DLD1 (cell line): ENCODE measurements around the gene ZNF213.
"Not testable (repeated sequence)": the region's sequence is repeated elsewhere in the genome, so short reads cannot be mapped to it uniquely, and the experiment has no call there.

ENCODE experiments used
- in situ Hi-C: cut with HindIII; loops from 2 replicates; pipeline ENCODE4 v1.10.0; 2017; ENCODE audit warnings: low sequenced_read_pairs

Gene ZNF213

DNA sequence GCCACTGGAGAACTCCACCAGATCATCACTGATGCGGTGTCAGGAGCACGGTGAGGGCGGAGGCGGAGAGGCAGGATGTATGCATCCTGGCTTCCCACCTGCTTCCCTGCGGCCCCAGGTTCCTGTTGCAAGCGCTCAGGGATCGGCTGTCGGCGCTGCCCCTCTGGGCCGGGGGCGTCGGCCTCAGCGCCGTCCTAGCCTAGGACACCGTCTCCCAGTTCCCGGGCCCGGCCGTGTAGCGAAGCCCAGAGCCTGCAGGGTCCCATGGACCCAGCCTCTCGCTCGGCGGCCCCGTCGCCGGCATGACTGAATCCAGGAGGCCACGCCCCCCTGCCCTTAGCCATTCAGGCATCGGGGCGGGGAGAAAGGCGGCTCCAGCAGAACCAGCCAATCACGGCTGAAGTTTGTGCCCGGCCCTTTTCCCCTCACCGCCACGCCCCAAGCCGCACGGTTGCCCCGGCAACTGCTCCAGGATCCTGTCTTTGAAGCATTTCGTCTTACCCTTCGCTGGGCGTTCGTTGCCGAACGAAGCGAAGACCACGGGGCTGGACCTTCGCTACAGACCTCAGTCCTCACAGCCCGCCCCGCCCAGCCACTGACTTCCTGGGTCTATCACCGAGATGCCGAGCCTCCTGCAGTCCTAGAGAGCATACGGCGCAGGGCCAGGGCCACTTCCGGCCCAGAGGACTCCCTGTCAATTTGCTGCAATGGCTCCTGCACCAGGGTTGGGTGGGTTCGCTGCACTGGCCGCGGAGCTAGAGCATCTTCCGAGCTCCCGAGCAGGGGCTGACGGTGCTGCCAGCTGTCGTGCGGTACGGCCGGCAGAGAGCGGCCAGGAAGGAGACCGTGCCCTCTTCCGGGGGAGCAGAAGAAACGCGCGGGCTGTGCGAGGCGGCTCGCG is 10.6 kb upstream of the ZNF213 start:
- in situ Hi-C loops, result no loop called here

DNA sequence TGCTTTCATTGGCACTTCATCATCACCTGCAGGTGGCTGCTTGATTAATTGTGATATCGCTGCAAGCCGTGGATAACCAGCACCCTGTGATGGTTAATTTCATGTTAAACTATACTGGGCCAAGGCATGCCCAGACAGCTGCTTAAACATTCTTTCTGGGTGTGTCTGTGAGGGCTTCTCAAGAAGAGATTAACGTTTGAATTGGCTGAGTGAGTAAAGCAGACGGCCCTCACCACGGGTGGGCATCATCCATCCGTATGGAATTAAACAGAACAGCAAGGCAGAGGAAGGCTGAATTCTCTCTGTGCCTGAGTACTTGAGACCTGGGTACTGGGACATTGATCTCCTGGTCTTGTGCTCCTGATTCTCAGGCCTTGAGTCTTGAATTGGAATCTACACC is 7.1 kb upstream of the ZNF213 start:
- in situ Hi-C loops, result no loop called here

DNA sequence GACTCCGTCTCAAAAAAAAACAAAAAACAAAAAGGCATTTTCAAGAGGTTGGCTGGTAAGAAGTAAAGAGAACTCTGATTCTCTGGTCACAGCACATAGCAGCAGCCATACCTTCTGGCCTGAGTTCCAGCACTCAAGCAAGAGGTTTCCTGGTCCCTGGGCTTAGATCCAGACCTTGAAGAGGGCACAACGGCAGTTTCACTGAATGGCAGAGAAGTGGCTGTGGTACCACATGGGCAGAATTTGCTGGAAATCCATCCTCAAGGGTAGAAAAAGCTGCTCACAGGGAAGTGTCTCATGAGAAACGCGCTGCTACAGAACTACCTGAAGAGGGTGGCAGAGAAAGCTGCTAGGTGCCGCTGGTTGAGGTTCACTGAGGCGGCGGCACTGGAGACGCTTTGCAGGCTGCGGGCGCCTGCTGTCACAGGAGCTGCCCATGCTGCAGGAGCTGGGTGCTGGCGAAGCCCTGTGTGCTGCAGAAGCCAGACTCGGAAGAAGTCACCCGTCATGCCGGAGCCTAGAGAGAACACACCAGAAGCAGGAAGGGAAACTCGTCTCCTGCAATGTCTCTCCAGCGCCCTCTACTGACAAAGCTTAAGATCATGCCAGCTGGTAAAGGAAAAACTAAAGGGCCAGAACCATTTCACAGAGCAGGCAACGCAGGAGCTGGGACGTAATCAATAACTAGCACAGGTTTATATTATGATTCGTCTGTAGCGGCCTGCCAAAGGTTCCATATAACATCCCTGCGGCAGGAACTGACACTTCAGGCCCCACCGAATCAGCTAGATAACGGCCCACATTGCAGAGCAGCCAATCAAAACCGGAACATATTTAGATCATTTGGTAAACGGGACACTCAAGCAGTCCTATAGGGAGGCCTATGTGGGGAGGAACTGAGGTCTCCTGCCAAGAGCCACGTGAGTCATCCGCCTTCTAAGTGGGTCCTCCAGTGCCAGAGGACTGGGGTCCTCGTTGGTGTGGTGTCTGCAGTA is 5.4 kb upstream of the ZNF213 start:
- in situ Hi-C loops, result no loop called here

DNA sequence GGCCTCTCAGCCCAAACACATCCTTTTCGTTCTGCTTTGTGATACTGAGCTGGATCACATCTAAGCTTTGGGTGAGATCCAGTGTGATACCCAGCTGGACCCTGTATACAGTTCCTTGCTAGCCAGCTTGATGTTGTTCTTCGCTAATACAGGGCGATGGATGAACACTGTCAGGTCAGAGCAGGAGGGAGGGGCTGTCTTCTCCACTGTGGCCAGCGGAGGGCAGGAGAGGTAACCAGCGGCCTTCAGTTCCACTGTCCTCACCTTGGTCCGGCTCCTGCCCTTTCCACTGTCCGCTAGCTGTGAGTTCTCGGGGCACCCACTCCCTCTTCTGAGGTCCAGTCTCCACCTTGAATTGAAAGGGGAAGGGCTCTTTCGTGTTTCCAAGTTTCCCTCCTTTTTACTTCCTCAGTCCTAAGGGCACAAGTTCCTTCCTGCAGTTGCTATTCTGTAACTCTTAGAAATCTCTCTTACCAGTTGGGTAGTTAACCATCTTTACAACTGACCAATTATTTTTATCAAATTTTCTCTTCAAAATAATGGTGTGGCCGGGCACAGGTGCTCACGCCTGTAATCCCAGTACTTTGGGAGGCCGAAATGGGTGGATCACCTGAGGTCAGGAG is 3.0 kb upstream of the ZNF213 start:
- in situ Hi-C loops, result no loop called here

DNA sequence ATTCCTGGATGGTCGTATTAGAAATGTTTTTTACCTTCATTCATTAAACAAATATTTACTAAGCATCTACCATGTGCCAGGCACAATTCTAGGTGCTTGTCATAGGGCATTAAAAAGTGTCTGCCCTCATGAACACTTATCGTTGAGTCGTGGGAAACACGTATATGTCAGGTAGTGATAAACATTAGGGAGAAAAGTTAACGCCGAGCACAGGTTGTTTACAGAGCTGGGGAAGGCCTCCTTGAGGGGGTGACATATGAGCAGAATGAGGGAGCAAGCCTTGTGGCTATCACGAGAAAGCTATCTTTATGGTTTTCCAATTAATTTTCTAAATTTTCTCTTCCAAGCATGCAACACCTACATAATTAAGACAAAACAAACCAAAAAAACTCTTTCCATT is 985 bp upstream of the ZNF213 start:
- in situ Hi-C loops, result no loop called here

DNA sequence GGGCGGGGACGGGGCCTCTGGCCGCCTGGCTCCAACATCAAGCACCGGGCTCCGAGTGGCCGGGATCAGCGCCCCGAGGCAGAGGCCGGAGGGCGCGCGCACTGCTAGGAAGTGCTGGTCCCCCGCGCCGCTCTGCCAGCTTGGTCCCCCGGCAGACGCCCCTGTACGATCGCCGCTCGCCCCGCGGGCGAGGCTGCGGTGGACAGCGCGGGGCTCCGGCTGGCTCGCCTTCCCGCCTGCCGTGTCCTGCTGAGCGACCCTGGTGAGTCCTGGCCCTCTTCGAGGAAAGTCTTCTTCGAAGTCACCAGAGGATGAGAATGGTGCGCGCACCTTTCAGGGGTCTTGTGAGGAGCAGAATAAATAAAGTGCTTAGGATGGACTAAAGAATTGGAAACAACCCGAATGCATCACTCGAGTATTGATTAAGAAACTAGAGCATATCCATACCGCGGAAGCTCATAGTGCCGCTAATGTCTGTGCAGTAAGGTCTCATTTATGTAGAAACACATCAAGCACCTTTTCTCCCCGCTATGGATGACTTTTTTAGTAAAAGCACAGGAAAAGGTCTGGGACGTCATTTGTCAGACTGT is 392 bp downstream of the ZNF213 start:
- in situ Hi-C loops, result no loop called here

DNA sequence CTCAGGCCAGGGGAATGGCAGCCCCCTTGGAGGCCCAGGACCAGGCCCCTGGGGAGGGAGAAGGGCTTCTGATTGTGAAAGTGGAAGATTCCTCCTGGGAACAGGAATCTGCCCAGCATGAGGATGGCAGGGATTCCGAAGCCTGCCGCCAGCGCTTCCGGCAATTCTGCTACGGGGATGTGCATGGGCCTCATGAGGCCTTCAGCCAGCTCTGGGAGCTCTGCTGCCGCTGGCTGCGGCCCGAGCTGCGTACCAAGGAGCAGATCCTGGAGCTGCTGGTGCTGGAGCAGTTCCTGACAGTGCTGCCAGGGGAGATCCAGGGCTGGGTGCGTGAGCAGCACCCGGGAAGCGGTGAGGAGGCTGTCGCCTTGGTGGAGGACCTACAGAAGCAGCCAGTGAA is 2.4 kb downstream of the ZNF213 start:
- in situ Hi-C loops, result no loop called here

DNA sequence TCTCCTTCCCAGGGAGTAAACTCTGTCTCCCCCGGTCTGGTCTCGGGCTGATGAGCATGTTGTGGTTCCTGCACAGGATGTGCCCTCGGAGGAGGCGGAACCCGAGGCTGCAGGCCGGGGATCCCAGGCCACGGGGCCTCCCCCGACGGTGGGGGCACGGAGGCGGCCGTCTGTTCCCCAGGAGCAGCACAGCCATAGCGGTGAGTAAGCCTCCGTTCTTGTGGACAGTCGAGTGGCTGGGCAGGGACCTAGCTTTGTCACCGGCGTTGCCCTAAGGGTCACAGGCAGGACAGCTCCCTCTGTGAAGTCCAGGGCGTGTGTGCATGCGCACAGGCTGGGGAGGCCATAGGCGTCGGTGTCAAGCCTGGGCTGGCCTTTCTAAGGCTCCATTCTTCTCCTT is 3.5 kb downstream of the ZNF213 start:
- in situ Hi-C loops, result no loop called here

DNA sequence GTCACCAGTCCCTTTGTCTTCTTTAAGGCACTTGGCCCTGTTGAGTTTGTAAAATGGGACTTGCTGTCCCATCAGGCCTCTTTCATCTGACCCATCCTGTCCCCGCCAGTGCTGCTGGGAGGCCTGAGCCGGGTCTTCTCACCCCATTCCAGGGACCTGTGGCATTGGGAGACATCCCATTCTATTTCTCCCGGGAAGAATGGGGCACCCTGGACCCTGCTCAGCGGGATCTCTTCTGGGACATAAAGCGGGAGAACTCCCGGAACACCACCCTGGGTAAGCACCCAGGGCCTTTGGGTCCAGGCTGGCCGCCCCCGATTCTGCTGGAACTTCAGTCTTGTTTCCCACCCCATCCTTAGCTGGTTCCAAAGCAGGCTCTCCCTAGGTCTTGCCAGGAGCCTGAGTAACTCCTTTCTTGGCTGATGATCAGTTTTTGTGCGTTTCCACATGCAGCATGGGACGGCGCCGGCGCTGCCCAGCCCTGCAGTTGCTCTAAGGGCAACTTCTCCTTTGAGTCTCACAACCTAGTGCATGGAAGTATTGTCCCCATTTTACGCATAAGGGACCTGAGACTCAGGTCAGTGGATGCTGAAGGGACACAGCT is 4.1 kb downstream of the ZNF213 start:
- in situ Hi-C loops, result no loop called here

DNA sequence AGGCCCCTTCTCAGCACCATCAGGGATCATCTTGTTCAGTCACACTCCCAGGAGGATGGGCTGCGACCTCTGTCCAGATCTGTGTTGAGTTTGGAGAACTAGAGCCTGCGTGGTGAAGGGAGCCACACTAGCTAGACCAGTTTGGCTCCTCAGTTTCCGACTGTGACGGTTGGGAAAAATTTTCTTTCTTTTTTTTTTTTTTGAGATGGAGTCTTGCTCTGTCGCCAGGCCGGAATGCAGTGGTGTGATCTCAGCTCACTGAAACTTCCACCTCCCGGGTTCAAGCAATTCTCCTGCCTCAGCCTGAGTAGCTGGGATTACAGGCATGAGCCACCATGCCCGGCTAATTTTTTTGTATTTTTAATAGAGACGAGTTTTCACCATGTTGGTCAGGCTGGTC is 4.7 kb downstream of the ZNF213 start:
- in situ Hi-C loops, result not testable (repeated sequence)

DNA sequence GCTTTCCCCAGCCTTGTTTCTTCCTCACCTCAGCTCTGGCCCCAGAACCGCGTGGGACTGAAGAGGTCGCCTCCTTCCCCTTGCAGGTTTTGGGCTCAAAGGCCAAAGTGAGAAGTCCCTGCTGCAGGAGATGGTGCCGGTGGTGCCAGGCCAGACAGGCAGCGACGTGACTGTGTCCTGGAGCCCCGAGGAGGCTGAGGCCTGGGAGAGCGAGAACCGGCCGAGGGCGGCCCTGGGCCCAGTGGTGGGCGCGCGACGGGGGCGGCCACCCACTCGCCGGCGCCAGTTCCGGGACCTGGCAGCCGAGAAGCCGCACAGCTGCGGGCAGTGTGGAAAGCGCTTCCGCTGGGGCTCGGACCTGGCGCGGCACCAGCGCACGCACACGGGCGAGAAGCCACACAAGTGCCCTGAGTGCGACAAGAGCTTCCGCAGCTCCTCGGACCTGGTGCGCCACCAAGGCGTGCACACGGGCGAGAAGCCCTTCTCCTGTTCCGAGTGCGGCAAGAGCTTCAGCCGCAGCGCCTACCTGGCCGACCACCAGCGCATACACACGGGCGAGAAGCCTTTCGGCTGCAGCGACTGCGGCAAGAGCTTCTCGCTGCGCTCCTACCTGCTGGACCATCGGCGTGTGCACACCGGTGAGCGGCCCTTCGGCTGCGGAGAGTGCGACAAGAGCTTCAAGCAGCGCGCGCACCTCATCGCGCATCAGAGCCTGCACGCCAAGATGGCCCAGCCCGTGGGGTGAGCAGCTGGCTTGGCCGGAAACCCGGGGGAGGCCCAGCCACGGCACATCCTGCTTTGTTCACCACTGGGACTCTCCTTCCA is 6.0 kb downstream of the ZNF213 start:
- in situ Hi-C loops, result no loop called here

DNA sequence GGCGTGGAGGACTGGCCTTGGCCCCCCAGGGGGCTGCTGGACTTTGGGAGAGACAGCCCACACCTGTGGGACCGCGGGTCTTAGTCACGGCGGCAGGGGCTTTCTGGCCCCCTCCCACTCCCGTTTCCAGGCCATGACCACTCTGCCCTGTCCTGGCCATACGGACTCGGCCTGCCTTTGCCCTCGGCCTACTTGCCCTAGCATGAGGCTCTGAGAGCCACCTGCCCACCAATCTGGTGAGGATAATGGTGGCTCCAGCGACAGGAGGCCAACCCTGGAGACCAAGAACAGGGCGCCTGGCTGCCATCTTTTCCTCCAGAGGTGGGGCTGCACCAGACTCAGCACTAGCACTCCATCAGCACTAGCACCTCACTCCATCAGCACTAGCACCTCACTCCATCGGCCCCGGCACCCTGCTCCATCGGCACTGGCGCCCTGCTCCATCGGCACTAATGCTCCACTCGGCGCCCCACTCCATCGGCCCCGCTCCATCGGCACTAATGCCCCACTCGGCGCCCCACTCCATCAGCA is 7.0 kb downstream of the ZNF213 start:
- in situ Hi-C loops, result no loop called here

DNA sequence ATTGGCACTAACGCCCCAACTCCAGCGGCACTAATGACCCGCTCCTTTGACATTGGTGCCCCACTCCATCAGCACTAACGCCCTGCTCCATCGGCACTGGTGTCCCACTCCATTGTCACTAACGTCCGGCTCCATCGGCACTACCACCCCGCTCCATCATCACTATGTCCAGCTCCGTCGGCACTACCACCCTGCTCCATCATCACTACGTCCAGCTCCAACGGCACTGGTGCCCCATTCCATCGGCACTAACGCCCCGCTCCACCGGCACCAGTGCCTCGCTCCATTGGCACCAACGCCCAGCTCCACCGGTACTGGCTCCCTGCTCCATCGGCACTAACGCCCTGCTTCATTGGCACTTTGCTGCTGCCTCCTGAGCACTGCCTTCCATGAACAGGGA is 7.5 kb downstream of the ZNF213 start:
- in situ Hi-C loops, result no loop called here

DNA sequence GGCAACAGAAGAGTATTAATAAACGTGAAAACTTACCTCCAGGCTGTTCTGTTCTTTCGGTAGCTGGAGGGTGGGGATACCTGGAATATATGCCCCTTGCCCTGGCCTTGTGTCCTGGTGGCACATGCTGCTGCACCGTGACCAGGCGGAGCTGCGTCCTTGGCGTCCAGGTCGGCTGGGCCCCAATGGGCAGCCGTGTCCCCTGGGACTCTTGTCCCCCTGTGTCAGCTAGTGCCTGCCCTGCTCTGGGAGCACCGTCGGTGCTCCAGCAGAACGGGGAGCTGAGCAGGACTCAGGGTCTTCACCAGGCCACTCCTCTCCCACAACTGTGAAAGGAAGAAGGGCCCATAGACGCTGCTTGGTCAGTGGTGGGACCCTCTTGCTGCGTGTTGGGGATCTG is 7.9 kb downstream of the ZNF213 start:
- in situ Hi-C loops, result no loop called here

DNA sequence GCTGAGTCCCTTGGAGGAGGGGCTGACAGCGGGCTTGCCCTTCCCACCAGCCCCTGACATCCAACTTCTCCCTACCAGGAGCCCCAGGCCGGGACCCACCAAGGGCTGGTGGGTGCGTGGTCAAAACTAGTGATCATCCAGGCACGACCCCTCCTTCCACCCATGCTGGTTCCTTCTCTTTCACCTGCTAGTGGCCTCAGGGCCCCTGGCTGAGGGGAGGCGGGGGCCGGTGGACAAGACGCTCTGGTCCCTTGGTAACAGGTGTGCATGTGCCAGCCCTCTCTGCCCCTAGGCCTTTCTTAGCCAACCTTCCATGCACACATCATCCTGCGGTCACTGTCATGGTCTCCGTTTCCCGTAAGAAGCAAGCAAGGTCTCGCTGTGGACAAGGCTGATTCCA is 8.4 kb downstream of the ZNF213 start:
- in situ Hi-C loops, result no loop called here

DNA sequence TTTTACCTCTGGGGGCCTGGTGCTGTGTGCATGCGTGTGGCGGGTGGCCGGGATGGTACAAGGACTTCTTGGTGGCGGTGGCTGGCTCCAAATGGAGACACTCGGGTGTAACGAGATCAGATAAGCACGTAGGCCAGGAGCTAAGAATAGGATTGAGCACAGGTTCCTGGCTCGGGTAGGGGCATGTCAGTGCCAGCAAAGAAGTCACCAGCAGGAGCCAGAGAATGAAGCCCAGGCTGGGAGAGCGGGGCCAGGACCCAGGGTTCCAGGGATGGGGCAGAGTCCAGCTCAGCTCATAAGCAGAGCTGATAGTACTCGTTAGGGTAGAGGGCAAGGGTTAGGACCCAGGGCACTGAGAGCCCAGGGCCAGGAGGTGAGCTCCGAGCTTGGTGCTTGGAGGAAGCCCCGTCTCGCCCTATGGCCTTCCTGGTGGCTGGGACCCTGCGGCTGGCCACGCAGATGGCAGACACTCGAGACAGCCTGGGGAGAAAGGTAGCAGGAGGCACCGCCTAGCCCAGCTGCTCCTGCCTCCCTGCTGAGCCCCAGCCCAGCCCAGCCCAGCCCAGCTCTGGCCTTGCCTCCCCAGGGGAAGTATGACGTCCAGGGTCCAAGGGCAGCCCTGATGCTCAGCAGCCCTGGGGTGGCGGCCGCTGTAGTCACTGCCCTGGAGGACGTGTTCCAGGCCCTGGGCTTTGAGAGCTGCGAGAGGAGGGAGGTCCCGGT is 8.9 kb downstream of the ZNF213 start:
- in situ Hi-C loops, result no loop called here

DNA sequence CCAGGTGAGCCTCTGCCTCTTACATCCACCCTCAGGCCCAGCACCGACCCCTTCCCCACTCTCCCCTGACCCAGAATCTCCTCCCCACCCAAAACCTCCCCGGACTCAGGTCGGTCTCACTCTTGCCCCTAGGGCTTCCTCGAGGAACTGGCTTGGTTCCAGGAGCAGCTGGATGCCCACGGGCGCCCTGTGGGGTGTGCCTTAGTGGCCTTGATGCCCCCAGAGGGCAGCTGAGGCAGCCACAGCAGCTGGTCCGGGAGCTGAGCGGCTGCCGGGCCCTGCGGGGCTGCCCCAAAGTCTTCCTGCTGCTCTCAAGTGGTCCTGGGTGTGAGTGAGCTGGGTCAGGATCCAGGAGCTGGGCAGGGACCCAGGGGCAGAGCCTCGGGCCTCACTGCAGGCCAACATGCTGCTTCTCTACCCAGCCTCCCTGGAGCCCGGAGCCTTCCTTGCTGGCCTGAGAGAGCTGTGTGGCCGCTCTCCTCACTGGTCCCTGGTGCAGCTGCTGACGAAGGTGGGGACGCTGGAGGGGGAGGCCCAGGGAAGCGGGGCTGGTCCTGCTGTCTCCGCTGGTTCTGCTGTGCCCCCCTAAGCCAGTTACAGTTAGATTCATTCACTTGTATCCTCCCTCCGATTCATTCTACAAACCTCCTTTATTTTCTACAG is 9.6 kb downstream of the ZNF213 start:
- in situ Hi-C loops, result no loop called here

DNA sequence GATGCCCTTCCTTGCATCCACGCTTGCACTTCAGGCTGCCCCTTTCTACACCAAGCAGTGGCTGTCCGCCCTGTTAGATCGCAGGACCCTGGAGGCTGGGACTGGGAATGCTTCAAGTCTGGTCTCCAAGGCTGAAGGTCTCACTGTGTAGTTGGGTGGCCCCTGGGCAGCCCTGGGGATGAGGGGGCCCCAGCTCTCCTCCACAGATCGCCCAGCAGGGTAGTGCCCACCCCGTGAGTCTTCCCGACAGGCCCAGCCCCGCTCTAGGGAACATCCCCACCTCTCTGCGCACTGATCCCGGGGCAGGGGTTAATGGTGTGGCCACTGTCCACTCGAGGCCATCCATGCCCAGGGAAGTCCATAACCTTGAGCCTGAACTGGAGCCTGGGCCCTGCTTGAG is 10.3 kb downstream of the ZNF213 start:
- in situ Hi-C loops, result no loop called here
